Calu3 (cell line): Measurements from ENCODE around the gene TXNIP. TPM values are rescaled to one million over a fixed set of nuclear protein-coding genes. Genes with fewer than 3 reads are reported as not detected.

ENCODE experiments used
- BruUV-seq: library from RNA; stranded (reverse); fragments of 400-500 nt; replicated peaks from 2 replicates; lab custom pipeline; 2021; lab: Mats Ljungman, UMichigan
- CTCF ChIA-PET: fragments of 300-600 bp; sonication (Branson Sonifier 250); formaldehyde crosslinking; loops from one replicate; lab custom pipeline; 2022; ENCODE audit warnings: antibody characterized with exemption; lab: Charles Lee
- DNase-seq: peaks from one replicate; pipeline ENCODE4 v3.0.0; 2022
- H3K27ac Mint-ChIP-seq: one replicate; pipeline ENCODE4 v1.8.0; 2022; ENCODE audit warnings: mixed read lengths; ENCODE audit not compliant: unreplicated experiment
- H3K27me3 Mint-ChIP-seq: one replicate; pipeline ENCODE4 v1.8.0; 2022; ENCODE audit warnings: mixed read lengths; ENCODE audit not compliant: unreplicated experiment
- H3K36me3 Mint-ChIP-seq: one replicate; pipeline ENCODE4 v1.8.0; 2022; ENCODE audit warnings: mild to moderate bottlenecking, moderate library complexity, mixed read lengths; ENCODE audit not compliant: insufficient read depth, unreplicated experiment
- H3K4me1 Mint-ChIP-seq: one replicate; pipeline ENCODE4 v1.8.0; 2022; ENCODE audit warnings: mild to moderate bottlenecking, low read depth, mixed read lengths; ENCODE audit not compliant: unreplicated experiment
- H3K4me3 Mint-ChIP-seq: one replicate; pipeline ENCODE4 v1.8.0; 2022; ENCODE audit warnings: mild to moderate bottlenecking, low read depth, moderate library complexity, mixed read lengths; ENCODE audit not compliant: unreplicated experiment
- H3K9me3 Mint-ChIP-seq: one replicate; pipeline ENCODE4 v1.8.0; 2022; ENCODE audit warnings: low read depth, mixed read lengths; ENCODE audit not compliant: unreplicated experiment
- intact Hi-C: fragments of 100-400 bp; cut with micrococcal nuclease; formaldehyde crosslinking; loops from one replicate; pipeline ENCODE4 v1.10.0; 2022; ENCODE audit not compliant: unreplicated experiment
- total RNA-seq: library from RNA; stranded (reverse); gene quantifications from 2 replicates; pipeline ENCODE4 v1.2.3, GENCODE V29; 2022
- TF ChIP-seq, protein P1 (sequence below): fragments of 200-600 bp; IDR thresholded peaks from one replicate; pipeline ENCODE4 v1.8.0; 2022; ENCODE audit warnings: antibody characterized with exemption; ENCODE audit not compliant: unreplicated experiment

TXNIP gene
- total RNA-seq, 1 experiment from 2014 or later = 18.5 TPM

DNA sequence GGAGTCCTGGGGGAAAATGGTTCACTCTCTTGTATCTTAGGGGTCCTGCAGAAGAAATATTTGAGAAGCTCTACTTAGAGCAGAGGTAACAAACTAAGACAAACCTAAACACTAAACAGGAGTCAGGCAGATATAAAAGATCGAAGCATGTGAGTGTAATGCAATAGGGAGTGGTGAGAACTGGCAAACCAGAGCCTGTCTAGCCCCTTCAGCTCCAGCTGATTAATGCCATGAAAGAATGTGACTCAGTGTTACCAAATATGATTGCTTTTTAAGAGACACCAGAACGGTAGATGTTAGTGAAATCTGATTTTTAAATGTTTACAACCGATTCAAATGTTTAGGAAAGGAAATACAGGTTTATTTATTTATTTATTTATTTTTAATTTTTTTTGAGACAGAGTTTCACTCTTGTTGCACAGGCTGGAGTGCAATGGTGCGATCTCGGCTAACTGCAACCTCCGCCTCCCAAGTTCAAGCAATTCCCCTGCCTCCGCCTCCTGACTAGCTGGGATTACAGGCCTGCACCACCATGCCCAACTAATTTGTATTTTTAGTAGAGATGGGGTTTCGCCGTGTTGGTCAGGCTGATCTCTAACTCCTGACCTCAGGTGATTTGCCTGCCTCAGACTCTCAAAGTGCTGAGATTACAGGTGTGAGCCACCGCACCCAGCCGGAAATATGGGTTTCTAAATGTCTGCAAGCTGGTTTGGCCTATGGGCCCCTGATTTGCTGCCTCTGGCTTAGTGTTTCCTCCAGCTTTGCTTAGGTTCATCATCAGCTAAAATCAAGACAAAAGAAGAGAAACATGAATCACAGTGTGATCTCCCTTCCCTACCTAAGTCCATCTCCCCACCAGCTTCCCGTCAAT is 12.2 kb downstream of the TXNIP start:
- Mint-ChIP-seq H3K9me3 (no peaks in the 10 kb centered on the region), H3K27ac (no peak overlapping the region), H3K4me1 (peaks cover 23% of the 10 kb centered on the region), H3K36me3 (no peaks in the 10 kb centered on the region), H3K4me3 (no peak overlapping the region), H3K27me3 (no peaks in the 10 kb centered on the region)
- intact Hi-C loops = no loop called here
- CTCF ChIA-PET = no interaction called here
- DNase-seq = no peak
- BruUV-seq = no TSS peak
- TF ChIP-seq, protein P1, sequence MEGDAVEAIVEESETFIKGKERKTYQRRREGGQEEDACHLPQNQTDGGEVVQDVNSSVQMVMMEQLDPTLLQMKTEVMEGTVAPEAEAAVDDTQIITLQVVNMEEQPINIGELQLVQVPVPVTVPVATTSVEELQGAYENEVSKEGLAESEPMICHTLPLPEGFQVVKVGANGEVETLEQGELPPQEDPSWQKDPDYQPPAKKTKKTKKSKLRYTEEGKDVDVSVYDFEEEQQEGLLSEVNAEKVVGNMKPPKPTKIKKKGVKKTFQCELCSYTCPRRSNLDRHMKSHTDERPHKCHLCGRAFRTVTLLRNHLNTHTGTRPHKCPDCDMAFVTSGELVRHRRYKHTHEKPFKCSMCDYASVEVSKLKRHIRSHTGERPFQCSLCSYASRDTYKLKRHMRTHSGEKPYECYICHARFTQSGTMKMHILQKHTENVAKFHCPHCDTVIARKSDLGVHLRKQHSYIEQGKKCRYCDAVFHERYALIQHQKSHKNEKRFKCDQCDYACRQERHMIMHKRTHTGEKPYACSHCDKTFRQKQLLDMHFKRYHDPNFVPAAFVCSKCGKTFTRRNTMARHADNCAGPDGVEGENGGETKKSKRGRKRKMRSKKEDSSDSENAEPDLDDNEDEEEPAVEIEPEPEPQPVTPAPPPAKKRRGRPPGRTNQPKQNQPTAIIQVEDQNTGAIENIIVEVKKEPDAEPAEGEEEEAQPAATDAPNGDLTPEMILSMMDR = no peak

DNA sequence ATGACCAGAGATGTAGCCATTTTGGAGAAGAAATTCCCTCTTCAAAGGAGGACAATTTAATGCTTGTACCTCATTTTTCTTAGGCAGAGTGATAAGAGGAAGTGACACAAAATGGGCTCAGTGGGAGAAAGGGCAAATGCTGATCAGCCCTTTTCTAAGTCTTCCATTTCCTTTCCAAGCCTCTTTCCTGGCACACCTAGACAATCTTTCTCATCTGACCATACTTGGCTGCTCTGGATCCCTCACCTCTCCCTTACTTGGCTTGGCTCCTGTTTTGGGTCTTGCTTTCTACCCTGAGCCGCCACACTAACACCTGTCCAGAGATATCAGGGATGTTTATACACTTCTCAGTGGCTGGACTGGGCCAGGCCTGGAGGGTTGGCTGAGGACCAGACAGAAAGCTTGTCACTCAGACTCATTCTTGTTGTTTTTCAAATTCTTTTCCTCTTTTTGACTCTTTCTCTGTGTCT is 13.1 kb downstream of the TXNIP start:
- Mint-ChIP-seq H3K4me1 (peaks cover 23% of the 10 kb centered on the region), H3K4me3 (no peak overlapping the region), H3K9me3 (no peaks in the 10 kb centered on the region), H3K36me3 (peaks cover 2% of the 10 kb centered on the region), H3K27me3 (no peaks in the 10 kb centered on the region), H3K27ac (no peak overlapping the region)
- CTCF ChIA-PET = no interaction called here
- TF ChIP-seq, protein P1 = no peak
- intact Hi-C loops = no loop called here
- no TSS peak for BruUV-seq
- no peak for DNase-seq

DNA sequence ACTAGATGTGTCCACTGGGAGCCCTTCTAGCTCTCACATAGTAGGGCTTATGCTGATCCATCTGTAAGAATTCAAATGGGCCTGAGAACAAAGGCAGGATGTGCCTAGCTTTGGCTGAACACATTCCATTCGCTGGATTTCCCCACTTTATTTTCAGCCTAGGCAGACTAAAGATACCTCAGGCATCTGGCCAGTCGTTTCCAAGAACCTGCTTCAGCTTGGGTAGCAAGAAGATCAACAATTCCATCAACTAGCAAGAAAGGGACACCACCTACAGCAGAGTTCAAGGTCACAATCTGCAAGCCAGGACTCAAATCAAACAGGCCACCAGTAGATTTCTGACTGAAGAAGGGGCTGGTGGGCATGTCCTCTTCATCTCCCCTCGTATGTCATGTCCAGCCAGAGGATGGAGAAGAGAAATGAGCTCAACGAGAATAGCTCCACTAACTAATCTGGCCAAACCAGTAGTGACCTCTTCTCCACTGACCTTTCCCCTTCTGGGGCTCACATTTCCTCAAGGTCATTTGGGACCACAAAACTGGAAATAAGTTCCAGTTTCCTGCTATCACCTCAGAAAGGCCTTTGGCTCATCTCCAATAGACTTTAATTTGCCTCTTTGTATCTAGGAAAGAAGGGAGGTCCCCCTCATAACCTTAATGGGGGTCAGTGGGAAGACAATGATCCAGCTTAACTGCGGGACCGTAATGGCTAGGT is 14.2 kb downstream of the TXNIP start:
- CTCF ChIA-PET = interaction anchor here (0.6 kb wide), 1 partner anchor 1126 kb away, joined by 3 read pairs; no protein-coding TSS in a partner anchor

DNA sequence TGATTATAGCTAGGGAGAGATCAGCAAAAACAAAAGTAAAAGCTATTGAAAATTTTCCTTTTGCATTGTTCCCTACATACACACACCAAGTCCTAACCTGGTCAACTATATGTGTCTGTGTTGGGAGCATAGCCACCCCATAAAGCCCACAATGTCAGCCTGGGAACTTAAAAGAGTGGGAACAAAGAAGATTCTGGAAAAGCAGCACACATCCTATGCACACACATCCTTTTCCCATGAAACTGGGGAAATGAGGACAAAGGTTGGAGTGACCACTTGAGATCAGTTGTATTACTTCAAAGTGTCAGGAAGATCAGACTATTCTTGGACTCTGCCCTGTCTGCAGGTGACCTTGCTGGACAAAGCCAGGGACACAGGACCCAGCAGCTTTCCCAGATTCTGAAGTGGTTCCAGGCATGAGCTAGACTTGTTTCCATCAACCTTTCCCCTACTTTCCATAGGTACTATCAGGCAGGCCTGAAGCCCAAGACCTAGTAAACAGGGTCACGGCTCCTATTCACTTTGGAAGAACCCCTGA is 15.9 kb downstream of the TXNIP start:
- DNase-seq = no peak
- intact Hi-C loops = no loop called here

More for the DNA sequence above, 14.2 kb downstream of the TXNIP start:
- BruUV-seq = no TSS peak
- TF ChIP-seq, protein P1 = no peak
- Mint-ChIP-seq H3K27ac (no peak overlapping the region), H3K27me3 (no peaks in the 10 kb centered on the region), H3K36me3 (peaks cover 9% of the 10 kb centered on the region), H3K4me3 (no peak overlapping the region), H3K4me1 (peaks cover 23% of the 10 kb centered on the region), H3K9me3 (no peaks in the 10 kb centered on the region)
- intact Hi-C loops = no loop called here
- no peak for DNase-seq

More for the DNA sequence above, 15.9 kb downstream of the TXNIP start:
- Mint-ChIP-seq H3K9me3 (no peaks in the 10 kb centered on the region), H3K27me3 (no peaks in the 10 kb centered on the region), H3K27ac (no peak overlapping the region), H3K4me1 (peaks cover 16% of the 10 kb centered on the region), H3K4me3 (no peak overlapping the region), H3K36me3 (peaks cover 9% of the 10 kb centered on the region)
- CTCF ChIA-PET = interaction anchor here (0.6 to 4.6 kb wide), 5 partner anchors 21 to 56 kb away, joined by 4 to 32 read pairs (median 11); no protein-coding TSS in a partner anchor
- no TSS peak for BruUV-seq
- TF ChIP-seq, protein P1 = no peak
